Astrocyte of the cerebellum (primary cell): ENCODE measurements around the gene SPRY4.
"Not testable (repeated sequence)": the region's sequence is repeated elsewhere in the genome, so short reads cannot be mapped to it uniquely, and the experiment has no call there.

Source experiments
- DNase-seq: peaks from one replicate; pipeline ENCODE4 v3.0.0-alpha.2; 2011; ENCODE audit warnings: low read depth
- H3K4me3 ChIP-seq: 2 replicates; pipeline ENCODE4 v1.5.1; 2011; ENCODE audit warnings: mild to moderate bottlenecking, low read depth, low read length, moderate library complexity
- in situ Hi-C: cut with HindIII; loops from 2 replicates; pipeline ENCODE4 v1.10.0; 2017; ENCODE audit warnings: low sequenced_read_pairs
- TF ChIP-seq, protein P1 (sequence below): IDR thresholded peaks from 2 replicates; pipeline ENCODE4 v1.5.1; 2012; ENCODE audit warnings: low read length, low read depth, moderate library complexity, mild to moderate bottlenecking; ENCODE audit errors: missing control alignments

The SPRY4 gene

DNA sequence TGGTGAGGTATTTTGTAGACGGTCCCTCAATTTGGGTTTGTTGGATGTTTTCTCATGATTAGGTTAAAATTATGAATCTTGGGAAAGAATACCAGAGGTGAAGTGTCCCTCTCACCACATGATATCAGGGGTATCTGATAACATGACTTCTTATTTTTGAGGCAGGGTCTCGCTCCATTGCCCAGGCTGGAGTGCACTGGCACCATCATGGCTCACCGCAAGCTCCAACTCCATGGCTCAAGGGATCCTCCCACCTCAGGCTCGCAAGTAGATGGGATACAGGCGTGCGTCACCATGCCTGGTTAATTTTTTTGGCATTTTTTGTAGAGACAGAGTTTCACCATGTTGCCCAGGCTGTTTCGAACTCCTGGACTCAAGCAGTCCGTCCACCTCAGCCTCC, 24.1 kb downstream of the SPRY4 start:
- DNase-seq, result no peak
- TF ChIP-seq, protein P1, sequence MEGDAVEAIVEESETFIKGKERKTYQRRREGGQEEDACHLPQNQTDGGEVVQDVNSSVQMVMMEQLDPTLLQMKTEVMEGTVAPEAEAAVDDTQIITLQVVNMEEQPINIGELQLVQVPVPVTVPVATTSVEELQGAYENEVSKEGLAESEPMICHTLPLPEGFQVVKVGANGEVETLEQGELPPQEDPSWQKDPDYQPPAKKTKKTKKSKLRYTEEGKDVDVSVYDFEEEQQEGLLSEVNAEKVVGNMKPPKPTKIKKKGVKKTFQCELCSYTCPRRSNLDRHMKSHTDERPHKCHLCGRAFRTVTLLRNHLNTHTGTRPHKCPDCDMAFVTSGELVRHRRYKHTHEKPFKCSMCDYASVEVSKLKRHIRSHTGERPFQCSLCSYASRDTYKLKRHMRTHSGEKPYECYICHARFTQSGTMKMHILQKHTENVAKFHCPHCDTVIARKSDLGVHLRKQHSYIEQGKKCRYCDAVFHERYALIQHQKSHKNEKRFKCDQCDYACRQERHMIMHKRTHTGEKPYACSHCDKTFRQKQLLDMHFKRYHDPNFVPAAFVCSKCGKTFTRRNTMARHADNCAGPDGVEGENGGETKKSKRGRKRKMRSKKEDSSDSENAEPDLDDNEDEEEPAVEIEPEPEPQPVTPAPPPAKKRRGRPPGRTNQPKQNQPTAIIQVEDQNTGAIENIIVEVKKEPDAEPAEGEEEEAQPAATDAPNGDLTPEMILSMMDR, result no peak
- in situ Hi-C loops, result loop anchor here (5.0 to 25.0 kb wide), 2 partner anchors 48 to 237 kb away; no protein-coding TSS in a partner anchor
- no peak overlapping the region for H3K4me3 ChIP-seq

GRCh38 chr5:142298789-142299188, 26.0 kb downstream of the SPRY4 start:
- H3K4me3 ChIP-seq, result no peak overlapping the region
- DNase-seq, result no peak
- TF ChIP-seq, protein P1, result no peak
- in situ Hi-C loops, result no loop called here

GRCh38 chr5:142297786-142298185, 27.0 kb downstream of the SPRY4 start:
- in situ Hi-C loops, H3K4me3 ChIP-seq, DNase-seq: not testable (repeated sequence)

GRCh38 chr5:142296914-142297417, 27.9 kb downstream of the SPRY4 start:
- peak; percentile 80 for DNase-seq
- in situ Hi-C loops, result no loop called here
- TF ChIP-seq, protein P1, result no peak
- no peak overlapping the region for H3K4me3 ChIP-seq

DNA sequence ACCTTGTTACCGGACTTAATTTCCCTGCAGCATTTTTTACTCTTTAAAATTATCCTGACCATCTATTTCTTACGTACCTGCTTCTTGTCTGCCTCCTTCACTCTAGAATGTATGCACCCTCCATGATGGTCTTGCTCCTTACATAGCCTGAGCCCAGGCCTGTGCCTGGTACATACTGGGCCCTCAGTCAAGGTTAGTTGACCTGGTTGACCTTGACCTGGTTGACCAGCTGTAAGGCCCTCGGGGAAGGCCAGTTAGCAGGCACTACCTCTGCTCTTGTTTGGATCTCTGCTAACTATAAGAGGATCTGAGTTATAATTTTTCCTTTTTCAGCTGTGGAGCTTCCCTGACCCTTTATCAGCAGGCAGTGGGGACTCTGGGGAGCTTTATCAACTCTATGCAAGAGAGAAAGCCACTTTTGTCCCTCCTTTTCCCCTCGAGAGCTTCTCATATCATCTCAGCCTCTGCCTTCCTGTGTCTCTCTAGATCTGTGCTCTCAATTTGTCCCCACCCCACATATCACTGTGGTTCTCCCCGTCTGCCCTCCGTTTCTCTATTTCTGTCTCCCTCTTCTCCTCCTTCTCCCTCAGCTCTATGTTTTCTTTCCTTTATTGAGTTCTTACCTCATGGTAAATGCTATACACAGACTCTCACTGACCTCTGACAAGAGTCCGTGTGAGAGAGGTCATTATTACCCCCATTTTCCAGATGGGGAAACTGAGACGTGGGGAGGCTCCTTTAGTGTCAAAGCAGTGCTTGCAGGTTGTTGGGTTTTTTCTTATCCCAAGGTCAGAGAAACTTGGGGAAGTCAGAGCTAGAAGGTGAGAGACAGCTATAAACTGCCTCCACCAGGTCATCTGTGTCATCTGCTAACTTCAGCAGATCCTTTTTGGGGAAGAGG, 28.6 kb downstream of the SPRY4 start:
- DNase-seq, result no peak
- TF ChIP-seq, protein P1, result no peak
- no peak overlapping the region for H3K4me3 ChIP-seq
- in situ Hi-C loops, result no loop called here

DNA sequence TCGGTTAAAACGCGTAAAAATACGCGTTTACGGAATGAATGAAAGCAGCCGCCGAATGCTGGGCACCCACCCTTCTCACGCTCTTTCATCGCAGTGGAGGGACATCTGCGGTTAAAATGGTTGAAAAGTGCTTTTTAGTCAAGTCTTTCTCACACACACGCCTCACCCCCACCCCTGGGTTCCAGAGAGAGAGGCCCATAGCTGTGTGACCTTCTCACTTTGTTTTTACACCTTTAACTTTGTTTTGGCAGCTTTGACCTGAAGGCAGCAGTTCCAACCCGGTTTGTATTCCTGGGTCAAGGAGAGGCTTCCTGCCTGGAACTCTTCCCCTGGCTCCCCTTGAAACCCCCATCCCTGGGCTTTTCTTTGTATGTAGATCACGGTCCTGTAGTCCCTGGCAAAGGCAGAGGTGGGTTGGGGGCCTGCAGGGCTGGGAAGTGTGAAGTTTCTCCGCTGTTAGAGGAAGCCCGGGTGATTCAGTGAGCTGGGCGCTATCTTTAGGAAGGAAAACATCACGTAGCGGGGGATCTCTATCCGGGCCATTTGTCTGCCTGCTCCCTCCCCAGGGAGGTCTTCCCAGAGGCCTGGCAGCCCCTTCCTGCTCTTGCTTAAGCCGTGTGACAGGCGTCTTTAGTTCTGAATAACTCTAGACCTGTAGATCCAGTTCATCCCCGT, 29.6 kb downstream of the SPRY4 start:
- in situ Hi-C loops, result no loop called here
- DNase-seq, result no peak
- H3K4me3 ChIP-seq, result no peak overlapping the region
- TF ChIP-seq, protein P1, result no peak
